Colon (tissue), 2 donors: ENCODE data around the gene TRIO.

Experiments used
- FAIRE-seq: peaks from 2 replicates; lab custom pipeline; 2012; peaks lifted over from hg19 to GRCh38; lab: Jason Lieb, UNC
- donor health status: control.
- donor health status: control.

TRIO gene

DNA sequence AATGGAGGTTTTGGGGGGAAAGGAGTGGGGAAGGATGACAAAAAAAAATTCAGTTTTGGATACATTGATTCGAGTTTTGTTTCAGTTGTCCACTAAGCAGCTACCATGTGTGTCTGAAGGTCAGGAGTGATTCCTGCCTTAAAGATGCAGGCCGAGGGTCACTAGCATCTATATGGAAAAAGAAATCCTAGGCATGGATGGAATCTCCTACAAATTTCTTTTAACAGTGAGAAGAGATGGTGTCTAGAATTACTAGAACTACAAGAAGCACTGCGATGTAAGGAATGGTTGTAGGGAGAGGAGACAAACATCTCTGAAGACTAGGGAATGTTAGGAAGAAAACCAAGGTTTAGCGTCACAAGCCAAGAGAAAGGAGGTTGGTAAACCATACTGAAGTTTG lies 19.6 kb upstream of the TRIO start:
- FAIRE-seq: no peak

DNA sequence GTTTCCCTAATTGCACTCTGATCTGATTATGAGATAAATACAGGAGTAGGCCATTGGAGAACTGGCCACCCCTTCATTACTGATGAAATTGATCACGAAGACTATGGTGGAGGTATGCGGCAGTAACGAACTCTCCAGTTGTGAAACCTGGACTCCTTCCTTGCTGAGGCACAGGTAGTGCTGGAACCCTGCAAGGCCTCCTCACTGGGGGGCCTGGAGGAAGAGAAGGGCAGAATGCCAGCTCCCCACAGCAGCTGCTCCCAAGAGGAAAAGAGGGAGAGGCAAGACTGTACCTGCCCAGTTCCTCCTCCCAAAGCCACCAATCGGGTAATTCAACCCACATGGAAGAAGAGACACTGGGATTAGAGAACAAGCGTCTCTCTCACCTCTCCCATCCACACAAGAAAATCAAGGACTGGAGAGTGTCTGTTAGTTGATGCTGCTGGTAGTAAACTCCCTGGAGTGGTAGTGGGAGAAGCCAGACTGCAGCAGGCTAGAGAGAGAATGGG lies 19.1 kb upstream of the TRIO start:
- FAIRE-seq: no peak

DNA sequence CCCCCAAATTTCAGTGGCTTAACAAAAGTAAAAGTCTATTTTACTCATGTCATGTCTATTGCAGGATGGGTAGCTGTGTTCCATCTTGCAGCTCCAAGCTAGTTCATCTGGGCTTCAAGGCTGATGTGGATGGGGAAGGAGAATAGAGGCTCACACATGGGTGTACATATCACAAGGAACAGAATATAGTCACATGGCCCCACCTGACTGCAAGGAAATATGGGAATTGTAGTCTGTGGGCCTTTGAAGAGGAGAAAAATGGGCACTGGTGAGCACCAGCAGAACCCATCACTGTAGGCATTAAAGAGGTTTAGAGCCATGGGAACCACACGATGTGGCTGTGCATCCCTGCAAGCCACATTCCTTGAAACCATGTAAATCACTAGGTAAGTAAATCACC lies 17.9 kb upstream of the TRIO start:
- FAIRE-seq: no peak

DNA sequence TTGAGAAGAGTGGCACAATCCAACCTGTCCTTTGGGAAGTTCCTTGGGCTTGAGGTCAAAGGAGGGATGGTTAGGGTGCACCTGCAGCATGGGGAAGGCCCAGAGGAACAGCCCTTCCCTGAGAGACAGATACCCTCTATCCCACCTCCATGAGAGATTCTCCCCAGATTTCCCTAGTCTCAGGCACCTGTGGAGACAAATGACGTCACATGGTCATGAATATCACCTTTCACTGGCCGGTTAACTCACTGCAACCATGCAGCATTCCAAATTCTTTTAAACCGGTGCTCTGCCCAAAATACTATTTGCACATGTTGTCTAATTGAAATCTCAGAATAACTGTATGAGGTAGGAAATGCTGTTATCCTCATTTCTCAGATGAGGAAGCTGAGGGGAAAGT lies 15.6 kb upstream of the TRIO start:
- FAIRE-seq: no peak

DNA sequence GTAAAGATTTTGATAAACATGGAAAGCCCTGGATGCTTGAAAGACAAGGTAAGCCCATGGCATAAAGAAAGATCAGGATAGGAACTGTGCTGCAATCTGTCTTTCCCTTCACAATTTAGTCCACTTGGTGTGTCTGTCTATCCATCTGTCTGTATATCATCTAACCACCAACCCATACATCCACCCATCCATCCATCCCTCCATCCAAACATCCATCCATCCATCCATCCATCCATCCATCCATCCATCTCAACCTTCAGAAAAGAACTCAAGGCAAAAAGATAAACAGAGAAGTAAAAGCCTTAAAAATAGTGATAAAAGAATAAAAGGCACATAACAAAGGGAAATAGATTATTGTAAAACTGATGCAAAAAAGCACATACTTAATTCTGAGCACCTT lies 15.1 kb upstream of the TRIO start:
- FAIRE-seq: no peak

DNA sequence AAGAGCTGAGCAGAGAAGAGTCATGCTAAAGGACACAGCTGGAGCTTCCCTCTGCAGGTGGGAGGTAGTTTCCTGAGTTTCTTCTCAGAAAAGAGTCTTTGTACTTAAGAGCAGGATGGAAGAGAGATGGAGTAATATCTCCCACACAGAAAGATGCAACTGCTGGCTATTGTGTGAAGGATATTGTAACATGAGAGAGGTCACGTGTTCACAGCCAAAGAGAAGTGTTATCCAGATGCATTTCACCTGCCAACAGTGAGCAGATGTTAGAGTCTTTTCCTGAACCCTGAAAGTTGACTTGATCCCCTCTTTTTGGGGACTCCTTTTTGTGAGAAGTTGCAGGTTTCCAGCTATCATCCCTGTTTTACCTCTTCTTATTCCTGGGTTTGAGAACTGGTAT lies 14.0 kb upstream of the TRIO start:
- FAIRE-seq: no peak

DNA sequence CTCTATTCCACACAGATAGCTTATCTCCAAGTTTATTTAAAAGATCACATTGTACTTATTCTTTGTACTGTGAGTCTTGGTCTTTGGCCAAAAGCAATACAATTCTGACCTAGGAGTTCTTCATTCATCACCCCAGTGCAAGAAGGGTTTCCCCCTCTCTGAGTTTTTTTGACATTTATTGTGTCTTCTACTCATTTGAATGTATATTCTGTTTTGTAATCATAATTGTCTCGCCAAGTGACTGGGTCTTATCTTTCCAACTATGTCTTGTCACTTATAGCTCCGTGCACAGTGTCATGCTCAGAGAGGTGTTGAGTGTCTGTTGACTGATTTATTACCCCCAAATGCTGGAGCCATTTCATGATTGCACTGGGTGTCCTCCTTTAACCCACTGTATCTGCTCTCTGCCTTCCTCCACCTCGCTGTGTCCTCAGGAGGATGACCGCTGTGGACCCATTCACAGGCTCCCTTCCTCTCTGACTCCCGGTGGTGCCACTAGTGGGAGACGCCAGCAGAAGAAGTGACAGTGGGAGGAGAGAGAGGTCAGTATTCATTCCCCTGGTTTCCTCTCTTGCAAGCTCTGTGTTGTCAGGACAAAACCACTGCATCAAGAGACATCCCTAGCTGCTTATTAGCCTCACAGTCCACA lies 11.2 kb upstream of the TRIO start:
- no peak for FAIRE-seq

DNA sequence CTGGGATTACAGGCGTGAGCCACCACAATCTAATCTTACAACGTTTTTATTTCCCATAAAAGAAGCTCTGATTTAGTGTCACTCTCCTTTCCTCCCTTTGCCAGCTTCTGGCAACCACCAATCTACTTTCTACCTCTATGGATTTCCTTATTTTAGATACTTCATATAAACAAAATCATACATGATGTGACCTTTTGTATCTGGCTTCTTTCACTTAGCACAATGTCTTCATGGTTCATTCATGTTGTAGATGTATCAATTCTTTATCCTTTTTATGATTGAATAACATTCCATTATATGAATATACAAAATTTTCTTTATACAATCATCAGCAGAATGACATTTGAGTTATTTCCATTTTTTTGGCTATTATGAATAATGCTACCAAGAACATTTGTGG lies 9.7 kb upstream of the TRIO start:
- no peak for FAIRE-seq

DNA sequence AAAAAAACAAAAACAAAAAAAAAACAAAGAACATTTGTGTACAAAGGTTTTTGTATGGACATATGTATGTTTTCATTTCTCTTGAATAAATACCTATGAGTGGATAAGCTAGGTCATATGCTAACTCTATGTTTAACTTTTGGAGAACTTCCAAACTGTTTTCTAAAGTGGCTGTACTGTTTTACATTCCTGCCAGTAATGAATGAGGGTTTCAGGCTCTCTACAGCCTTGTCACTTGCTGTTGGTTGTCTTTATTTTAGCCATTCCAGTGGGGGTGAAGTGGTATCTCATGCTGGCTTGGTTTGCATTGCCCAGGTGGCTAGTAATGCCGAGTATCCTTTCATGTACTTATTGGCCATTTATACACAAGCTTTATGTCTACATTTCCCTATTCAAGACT lies 9.1 kb upstream of the TRIO start:
- no peak for FAIRE-seq

DNA sequence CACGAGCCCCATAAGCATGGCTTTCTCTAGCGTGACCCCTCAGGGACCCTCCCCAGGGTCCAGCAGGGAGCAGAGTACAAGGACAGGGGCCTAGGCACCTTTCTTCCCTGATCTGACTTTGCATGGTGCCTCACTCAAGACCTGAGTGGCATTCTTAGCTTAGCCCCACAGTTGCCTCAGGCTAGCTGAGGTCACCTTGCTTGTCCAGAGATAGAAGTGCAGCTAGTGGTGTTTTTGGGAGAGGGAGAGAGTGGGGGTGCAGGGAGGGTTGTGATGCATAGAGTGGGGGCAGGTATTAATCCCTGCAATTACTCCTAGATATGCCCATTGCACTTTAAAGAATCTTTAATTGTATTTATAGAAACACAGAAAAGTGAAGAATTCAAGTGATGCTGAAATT lies 8.4 kb upstream of the TRIO start:
- FAIRE-seq: no peak

DNA sequence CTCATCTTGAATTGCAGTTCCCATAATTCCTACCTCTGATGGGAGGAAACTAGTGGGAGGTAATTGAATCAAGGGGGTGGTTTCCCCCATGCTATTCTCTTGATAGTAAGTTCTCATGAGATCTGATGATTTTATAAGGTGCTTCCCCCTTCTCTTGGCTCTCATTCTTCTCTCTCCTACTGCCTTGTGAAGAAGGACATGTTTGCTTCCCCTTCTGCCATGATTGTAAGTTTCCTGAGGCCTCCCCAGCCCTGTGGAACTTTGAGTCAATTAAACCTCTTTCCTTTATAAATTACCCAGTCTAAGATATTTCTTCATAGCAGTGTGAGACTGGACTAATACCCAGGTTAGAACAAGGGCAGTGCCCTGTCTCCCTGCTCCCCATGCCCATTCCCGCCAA lies 7.5 kb upstream of the TRIO start:
- no peak for FAIRE-seq

DNA sequence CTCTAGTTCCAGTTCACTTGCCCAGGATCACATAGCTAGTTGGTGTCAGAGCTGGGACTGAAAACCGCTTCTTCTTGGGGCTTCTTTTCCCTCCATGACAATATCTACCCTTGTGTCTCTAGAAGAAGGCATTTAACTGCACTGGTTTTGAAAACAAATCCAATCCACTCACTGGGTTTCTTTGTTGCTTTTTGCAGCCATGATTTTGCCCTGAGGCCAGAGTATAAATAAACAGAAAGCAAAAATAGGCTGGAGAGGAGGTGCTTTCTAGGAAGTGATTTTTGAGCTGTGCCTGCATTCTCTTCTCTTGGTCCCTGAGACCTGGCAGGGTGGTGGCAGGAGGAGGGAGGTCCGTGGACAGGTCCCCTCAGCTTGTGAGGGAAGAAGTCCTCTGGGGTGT lies 6.9 kb upstream of the TRIO start:
- FAIRE-seq: no peak

DNA sequence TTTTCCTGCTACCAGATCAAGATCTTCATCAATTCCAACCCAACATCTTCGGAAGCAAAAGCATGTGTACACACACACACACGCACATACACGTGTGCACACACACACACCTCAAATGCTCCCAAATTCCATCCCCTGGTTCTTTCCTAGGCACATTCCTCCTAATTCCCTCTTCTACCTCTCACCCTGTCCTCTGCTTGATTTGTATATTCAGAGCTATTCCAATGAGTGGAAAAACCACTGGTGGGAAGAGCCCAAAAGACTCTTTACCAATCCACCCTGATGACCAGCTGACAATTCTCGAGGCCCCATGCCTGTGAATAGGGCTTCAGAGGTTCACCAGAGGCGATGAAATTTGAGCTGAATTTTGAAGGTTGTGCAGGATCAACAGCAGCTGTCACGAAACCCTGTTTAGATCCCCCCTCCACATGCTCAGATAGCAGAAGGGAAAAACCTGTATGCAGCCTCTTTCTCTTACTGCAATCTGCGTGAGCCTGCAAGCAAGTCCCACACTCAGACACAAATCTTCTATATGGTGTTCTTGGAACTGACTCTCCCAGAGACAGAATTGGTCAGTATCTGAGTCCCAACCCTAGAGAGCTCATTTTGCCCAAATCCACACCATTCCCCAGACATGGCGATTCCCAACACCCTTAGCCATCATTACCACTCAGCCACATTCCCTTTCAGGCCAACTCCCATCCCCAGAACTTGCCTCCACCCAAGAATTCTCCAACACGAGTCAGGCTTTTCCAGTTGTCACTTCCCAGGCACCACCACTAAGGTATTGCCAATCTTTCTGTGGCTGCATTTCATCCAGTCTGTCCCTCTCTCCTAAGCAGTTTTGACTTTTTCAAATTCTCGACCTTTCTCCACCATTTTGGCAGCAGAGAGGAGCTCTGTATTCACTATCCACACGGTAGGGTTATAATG lies 4.3 kb upstream of the TRIO start:
- FAIRE-seq: no peak

DNA sequence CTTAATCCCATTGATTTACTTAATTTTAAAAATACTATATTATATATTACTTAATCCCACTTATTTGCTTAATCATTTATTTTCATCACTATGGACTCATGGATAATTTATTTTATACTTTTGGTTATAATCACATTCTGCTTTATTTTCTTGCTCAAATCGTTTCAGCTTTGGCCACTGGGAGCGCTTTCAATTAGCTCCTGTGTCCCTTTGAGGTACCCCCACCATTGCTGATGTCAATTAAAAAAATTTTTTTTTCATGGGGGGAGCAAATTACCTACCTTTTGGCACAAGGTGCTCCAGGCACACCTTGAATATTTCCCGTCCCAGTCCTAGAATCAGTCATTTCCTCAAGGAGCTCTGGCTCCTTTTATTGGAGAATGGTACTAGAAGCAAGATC lies 1.4 kb upstream of the TRIO start:
- no peak for FAIRE-seq

DNA sequence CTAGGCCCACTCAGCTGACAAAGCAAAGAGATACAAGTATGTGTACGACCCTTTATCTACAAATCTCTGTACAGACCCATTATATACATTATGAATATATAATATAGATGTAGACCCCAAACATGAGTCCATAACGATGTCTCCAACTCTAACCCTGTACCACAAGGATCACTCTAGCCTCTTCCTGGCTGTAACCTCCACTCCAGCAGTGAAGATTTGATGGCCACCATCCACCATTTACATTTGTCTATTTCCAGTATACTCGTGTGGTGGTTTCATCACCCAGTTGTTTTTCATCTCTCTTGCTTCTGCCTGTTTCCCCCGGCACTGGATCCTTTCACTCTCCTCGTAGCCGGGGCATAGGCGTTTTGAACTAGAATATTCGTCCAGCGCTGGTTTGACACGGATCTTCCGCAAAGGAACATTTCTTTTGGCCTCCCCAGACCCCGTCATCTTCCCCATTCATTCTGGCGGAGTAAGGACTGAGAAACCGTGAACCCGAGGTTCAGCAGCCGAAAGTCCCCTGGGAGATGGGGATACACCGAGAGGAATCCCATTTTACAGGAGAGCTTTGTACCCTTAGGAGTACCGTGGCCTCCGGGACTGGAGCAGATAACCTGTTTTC lies 828 bp upstream of the TRIO start:
- FAIRE-seq: no peak

DNA sequence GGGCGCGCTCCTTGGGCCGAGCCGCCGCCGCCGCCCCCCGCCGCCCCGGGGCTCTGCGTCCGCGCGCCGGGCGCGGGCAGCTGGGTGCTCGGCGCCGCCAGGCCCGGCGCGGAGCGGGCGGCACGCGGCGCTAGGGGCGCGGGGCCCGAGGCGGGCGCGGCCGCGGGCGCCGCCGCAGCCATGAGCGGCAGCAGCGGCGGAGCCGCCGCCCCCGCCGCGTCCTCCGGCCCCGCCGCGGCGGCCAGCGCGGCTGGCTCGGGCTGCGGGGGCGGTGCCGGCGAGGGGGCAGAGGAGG lies 351 bp downstream of the TRIO start:
- FAIRE-seq: no peak

DNA sequence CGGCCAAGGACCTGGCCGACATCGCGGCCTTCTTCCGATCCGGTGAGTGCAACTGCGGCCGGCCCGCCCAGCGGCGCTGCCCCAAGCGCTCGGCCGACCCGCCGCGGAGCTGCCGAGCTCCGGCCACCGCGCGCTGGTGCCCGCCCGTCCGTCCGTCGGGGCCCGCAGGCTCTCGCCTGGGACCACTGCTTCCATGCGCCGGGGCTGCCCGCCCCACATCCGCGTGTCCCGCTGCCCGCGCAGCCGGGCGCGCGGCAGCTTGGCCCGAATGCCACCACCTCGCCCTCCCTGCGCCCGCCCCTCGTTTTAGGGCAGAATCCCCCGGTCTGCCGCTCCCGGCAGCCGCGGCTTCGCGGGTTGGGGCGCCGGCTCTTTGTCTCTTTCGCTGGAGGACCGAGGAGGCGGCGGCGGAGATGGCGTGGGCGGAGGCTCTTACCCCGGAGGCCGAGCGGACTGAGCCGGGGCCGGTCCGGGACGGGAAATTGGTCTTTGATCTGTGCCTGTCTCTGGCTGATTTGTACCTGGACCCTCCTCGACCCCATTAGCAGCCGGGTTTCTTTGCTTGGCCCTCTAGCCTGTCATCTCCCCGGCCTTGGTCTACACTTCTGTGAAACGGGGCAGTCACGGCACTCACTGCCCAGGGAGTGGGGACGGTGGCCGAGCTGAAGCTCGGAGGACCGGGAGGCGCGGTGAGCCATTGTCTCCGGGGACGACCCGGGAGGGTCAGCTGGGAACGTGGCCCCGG lies 871 bp downstream of the TRIO start:
- FAIRE-seq: no peak

DNA sequence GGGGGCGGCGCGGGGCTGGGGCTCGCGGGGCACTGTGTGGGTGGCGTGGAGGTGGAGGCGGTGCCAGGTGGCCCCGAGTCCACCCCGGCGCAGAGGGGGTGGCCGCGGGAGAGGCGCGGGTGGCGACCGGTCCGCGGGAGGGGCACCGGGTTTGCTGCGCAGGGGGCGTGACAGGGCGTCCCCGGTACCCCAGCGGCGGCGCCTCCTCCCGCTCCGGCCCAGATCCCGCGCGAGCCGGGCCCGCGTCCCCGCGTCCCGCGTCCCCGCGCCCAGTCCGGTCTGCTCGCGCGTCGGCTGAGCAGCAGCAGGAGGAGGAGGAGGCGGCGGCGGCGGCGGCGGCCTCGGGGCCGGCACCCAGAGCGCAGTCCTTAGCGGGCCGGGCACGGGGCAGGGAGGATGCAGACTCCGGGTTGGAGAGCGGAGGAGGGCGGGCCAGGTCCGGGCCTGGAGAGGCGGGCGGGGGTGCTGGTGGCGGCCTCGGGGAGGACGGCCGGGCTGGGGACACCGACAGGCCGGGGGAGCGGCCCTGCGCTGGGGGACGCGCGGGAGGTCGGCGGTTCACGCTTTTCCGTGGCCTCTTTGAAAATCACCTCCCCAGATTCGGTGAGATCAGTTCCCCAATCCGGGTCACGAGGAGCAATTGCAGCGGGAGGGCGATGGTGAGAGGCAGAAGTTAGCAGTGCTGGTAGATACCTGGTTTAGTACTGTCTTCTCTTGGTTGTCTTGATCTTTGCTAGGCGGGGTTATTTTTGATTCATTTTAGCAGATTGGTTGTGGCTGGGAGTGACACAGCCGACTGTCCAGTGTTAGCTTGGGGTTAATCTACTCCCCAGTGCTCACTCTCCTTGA lies 1.7 kb downstream of the TRIO start:
- no peak for FAIRE-seq

DNA sequence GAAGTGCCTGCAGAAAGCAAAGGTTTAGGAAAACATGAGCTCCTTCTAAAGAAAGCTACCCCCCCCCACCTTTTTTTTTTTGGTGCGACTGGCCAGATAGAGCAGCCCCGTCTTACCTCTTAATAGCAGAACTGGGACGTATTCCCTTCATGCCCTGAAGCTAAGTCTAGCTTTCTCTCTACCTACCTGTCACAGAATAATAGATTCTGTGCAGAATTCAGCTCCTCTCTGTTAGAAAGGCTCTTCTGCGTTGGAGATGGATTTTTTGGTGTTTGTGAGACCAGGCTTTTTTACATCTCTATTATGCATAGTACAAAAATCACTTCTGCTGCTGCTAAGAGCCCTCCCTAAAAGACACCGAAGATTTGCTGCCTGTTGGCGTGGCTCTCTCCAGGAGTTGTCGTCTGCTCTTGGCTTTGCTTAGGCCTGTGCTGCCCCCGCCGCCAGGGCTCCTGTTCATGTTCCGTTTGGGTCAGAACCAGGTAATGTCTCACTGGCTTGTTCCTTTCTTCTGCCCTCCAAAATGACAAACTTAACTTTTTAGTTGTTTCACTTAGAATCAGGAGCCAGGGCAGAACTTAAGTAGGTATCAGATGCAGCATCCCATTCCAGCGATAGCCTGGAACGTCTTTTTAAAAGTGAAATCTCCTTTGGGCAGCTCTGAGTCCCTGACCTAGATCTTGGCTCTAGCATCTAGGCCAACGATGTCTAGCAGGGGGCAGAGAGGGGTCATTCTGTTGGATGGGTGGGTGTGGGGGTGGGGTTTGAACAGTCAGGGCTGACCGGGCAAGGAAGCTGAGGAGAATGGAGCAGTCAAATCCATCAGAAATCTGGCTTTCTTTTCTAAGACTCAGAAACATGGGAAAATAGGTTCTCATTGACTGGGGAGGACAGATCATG lies 2.5 kb downstream of the TRIO start:
- no peak for FAIRE-seq

DNA sequence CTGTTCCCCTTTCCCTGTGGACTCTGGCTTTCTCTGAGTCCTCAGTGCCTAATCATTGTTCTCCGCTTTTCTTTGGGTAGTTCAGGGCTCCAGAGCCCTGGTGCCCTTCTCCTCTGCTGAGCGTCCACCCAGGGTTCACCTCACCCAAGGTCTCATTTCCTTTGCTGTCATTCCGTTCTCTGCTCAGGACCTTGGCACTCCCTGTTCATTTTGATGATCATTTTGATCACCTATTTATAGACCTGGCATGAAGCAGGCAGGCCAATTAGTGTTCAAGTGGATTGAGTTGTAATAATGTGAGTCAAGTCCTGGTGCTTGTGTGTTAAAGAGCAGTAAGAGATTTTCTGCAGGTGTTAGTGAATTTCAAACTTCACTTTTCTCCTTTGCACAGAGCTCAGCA lies 3.6 kb downstream of the TRIO start:
- no peak for FAIRE-seq

DNA sequence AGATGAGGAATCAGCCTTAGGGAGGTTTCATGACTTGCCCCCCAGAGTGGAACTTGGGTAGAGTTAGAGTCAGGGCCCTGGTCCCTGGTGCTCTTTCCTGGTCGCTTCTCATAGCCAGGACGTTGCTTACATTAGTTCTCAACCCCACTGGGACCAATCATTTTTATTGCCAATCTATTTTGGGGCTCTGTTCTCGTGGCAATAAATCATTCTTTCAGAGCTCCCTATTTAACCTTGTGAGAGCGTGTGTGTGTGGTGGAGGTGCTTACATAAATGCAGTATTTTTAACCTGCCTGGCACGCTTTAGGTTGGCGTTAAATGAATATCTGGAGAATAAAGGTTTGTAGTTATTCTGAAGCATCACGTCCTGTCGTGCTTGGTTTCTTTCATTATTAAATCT lies 4.1 kb downstream of the TRIO start:
- no peak for FAIRE-seq
